GM19025 (cell line): ENCODE results near the gene CAMK1D.
"Not testable (repeated sequence)": the region's sequence is repeated elsewhere in the genome, so short reads cannot be mapped to it uniquely, and the experiment has no call there.

Source experiments
- ATAC-seq: cut with Tn5 transposase; IDR thresholded peaks from one replicate; pipeline ENCODE4 v1.9.1; 2021; ENCODE audit warnings: mild to moderate bottlenecking, low read depth, moderate library complexity; ENCODE audit not compliant: unreplicated experiment

CAMK1D gene

DNA sequence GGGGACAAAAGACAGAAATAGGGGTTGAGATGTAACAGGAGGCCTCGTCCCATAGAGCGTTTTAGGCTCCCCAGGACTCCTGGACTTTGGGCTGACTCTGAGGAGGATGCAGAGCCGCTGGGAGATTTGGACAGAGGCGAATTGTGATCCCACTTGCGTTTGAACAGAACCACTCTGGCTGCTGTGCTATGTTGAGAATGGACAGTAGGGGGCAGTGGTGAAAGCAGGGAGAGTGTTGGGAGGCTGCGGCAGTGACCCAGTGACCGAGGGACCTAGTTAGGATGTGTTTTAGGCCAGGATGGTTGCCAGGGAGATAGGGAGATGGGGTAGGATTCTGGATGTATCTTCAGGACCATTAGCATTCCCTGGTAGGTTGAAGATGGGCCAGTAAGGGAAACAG lies 380.5 kb downstream of the CAMK1D start:
- no peak for ATAC-seq

DNA sequence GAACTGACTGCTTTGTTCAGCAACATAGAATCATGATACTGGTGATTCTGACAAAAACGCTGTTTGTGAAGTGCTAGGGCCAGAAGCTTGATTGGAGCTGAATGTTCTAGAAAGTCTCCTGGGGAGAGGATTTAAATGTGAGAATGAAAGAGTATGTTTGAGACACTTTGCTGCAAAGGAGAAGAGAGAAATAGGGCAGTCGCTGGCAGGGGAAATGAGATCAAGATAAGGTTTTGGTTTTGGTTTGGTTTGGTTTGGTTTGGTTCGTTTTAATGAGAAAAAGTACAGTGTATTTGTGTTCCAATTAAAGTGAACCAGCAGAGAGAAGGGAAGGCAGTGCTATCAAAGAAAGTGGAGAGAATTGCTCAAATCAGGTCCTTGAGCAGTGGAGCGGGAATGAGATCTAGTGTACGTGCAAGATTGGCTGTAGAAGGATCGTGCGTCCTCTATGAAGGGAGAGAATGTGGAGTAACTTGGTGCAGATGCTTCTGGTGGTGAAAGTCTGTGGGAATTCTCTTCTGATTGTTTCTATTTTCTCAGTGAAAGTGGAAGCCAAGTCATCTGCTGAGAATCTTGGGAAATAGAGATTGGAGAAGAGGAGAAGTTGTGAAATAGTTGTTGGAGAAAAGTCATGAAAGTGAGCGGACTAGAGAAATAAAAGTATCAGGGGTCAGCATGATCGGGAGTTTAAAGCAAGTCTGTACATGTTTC lies 381.6 kb downstream of the CAMK1D start:
- ATAC-seq = no peak

DNA sequence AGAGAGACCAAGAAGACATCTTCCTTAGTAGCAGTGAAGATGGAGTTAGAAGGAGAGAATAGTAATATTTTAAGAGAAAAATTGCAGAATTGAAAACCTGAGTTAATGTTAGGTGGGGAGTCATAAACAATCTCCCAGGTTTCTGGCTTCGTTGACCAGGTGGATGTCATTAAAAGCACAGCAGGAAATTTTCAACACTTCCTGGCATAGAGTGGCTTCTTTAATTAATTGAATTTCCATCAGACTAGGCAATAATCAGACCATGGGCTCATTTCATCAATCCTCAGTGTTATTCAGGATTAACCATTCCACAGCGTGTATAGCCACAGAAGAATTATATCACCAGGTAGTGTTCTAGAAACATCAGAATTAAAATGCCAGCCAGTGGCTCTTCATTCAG lies 383.9 kb downstream of the CAMK1D start:
- no peak for ATAC-seq

DNA sequence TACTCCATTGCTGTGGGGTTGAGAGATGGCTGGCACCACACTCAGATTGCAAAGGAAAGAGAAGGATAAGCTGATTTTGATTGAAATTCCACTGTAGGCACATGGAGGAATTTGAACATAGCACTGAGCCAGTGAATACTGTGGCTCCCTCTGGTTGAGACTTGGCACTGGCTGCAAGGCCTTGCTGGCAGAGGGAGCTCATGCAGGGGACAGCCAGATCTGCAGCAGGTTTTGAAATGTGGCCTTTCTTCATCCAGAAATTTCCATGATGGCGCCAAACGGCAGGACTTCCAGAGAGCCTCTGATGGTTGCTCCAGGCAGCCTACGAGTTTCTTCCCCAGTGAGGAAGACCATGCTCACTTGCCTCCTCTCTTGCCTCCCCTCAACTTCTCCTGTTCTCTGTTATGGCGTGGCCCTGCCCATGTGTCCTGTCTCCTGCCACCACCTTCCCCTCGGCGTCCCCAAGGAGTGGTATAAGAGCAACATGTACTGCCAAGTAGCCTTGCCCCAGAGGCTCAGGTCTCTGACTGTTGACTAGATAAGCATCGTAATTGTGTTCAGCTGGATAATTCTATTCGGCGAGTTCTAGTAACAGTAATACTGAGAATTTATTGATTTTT lies 386.6 kb downstream of the CAMK1D start:
- ATAC-seq = no peak

DNA sequence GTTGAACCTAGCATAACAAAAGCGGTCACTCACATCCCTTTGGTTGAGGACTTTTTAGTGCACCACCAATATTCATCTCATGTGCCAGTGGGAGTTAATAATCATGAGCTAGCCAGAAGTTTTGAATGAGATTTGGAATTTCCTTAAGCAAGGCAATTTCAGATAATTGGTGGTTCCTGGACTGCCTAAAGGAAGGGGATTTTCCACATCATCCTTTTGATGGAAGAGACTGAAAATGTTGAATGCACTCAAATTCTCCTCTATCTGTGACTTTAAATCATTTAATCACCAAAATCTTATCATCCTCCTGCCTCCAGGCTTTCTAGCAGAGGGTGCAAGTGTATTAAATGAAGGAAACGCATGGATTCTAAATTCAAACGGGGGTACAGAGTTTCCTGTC lies 391.5 kb downstream of the CAMK1D start:
- ATAC-seq = no peak

DNA sequence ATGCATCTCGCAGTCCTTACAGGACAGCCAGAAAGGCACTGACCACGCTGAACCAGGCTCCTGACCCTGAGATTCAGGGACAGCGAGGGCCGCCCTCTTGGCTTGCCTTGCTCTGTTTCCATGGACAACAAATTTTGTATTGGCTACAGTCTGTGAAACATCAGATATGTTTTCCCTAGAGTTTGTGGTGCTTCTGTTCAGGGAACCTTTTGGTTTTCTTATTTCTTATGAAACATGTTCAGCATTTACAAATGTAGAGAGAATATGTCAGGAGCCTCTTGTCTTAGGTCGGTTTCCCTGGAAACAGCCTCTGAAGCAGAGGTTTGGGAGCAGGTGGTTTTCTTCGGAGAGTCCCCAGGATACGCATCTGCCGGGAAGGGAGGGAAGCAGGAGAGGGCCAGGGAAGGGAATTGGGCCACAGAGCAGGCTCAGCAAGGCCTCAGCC lies 392.0 kb downstream of the CAMK1D start:
- no peak for ATAC-seq

DNA sequence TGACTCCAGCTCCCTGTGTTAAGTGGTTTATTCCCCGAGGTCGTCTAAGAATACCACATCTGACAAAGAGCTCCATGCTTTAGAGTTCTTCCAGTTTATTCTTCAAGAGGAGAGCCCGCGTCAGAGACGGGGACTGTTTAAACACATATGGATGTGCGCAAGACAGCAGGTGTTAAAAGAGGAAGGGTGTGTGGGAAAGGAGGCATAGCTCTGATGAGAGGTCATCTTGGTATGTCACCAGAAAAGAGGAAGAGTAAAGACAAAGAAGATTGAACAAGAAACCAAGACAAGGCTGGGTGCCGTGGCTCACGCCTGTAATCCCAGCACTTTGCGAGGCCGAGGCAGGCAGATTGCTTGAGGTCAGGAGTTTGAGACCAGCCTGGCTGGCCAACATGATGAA lies 393.4 kb downstream of the CAMK1D start:
- no peak for ATAC-seq

DNA sequence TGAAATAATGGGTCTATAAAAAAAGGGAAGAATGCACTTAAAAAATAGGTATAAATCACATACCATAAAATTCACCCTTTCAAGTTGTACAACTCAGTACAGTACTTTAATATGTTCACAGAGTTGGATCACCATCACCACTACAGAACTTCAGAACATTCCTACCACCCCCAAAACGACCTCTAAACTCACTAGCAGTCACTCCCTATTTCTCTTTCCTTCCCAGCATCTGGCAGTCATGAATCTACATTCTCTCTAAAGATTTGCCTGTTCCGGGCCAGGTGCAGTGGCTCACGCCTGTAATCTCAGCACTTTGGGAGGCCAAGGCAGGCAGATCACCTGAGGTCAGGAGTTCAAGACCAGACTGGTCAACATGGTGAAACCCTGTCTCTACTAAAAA lies 394.1 kb downstream of the CAMK1D start:
- not testable (repeated sequence) for ATAC-seq

DNA sequence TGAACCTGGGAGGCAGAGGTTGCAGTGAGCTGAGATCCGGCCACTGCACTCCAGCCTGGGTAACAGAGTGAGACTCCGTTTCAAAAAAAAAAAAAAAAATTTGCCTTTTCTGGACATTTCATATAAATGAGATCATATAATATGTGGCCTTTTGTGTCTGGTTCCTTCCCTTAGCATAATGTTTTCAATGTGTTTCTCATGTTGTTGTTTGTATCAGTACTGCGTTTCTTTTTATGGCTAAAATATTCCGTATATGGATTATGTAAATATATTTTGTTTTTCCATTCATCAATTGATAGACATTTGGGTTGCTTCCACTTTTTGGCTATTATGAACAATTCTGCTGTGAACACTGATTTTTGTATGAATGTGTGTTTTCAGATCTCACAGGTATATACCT lies 394.6 kb downstream of the CAMK1D start:
- no peak for ATAC-seq

DNA sequence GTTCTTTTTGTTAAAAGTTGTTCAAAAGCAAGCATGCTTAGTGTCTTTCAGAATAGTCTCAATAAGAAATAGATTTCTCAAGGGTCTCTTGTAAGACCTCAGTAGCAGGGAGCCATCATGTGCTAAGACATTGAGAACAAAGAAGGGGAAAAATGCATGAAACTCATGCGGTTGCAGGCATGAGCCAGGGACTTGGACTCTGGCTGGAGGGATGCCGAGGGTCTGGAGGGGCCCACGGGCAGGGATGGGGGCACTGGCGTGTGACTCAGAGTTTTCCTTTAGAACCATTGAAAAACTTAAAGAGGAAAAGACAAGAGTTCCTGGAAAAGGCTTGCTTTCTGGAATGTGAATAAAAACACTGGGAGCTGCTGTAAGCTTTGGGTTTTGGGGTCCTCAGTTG lies 398.8 kb downstream of the CAMK1D start:
- no peak for ATAC-seq

DNA sequence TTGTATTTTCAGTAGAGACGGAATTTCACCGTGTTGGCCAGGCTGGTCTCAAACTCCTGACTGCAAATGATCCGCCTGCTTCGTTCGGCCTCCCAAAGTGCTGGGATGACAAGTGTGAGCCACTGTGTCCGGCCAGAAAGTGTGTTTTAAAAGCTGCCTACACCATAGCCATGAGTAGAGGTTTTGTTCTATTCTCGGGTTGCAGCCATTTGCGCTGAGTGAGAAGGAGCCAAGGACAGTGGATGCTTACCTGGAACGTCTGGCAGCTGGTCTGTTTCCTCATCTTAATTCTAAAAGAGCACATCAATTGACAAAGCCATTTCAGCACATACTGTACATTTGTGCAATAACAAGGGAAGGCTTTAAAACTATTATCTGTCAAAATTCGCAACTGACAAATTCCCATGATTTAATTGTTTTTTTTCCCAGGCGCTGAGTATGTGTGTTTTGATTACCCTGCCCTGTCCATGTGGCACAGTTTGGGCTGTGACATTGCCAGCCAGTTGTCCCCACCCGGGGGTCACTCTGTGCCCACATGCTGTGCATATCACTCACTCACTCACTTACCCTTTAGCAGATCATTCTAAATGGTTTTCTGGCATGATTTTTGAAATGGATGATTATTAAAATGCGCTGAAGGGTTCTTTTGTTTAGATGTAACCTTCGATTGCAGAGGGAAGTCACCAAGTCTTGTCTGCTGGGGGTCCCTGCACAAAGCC lies 400.6 kb downstream of the CAMK1D start:
- ATAC-seq = no peak

DNA sequence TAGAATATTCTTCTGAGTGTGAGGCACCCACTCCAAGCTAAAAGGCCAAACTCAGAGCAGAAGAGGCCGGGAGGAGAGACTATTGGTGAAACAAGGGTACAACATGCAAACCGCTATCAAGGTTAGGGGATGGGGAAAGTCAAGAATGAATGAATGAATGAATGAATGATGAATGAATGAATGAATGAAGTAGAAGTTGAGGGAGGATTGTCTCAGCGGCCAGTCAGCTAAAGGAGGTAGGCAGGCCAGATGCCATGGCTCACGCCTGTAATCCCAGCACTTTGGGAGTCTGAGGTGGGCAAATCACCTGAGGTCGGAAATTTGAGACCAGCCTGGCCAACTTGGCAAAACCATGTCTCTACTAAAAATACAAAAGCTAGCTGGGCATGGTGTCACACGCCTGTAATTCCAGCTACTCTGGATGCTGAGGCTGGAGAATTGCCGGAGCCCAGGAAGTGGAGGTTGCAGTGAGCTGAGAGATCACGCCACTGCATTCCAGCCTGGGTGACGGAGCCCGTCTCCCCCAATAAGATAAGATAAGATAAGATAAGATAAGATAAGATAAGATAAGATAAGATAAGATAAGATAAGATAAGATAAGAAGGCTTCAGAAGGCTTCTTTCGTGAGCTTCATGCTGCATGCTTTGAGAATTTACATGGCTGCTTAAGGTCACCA lies 401.3 kb downstream of the CAMK1D start:
- no peak for ATAC-seq

DNA sequence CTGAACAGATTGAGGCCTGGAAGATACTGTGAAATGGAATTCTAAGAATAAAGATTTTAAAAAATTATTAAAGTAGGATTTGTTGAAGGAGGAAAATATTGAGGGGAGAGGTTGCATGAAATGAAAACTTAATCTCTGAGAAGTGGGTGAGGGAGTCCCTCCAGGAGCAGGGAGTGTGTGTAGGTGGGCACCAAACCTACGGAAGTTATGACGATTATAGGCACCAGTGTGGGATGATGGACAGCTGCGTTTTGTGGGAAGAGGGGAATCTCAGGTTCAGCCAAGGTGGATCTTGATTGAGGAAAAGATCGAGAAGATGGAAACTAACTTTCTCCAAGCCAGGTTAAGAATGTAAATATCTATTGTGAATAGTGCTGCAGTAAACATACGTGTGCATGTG lies 405.7 kb downstream of the CAMK1D start:
- no peak for ATAC-seq

DNA sequence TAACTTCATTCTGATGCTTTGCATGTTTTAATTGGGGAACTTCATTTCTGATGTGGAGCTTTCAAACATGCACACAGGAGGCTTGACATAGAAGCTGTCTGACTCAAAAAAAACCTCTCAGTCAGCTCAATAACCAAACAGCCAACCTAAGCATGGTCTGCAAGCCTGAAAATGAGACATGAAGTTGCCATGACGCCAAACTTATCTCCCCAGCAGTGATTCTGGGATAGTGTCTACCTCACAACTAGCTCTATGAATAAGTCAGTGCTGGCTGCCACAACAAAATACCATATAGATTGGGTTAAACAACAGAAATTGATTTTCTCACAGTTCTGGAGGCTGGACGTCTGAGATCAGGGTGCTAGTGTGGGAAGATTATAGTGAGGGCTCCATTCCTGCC lies 408.0 kb downstream of the CAMK1D start:
- ATAC-seq = no peak

DNA sequence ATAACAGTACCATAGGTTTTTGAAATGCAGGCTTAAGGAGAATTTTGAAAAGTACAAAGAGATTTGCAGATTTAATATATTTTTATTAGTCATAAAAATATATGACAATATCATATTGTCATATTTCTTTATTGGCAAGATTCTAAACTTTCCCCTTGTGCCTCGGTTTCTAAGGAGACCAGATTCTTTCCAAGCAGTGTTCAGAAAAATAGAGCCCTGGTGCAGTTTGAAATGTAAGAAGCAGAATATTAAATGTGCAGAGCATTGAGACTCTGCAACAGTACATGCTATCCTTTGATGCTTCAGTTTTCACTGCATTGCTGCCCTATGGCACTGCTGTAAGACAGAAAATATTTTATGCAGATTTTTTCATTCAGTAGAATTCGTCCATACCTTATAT lies 408.9 kb downstream of the CAMK1D start:
- no peak for ATAC-seq

DNA sequence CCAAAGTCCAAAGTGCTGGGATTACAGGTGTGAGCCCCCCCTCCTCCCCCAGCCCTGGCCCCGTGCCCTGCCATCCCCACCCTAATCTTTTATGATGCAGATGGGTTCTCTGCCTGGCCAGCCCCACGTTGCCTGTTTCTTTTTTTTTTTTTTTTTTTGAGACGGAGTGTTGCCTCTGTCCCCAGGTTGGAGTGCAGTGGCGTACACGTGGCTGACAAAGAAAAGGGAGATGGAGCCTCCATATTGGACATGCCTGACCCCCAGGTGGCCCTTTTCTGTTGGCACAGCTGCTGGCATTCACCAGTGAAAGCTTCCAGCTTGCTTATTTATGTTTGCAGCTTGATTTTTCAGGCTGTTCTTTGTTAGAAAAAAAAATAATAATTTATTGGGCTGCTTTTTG lies 416.9 kb downstream of the CAMK1D start:
- no peak for ATAC-seq

DNA sequence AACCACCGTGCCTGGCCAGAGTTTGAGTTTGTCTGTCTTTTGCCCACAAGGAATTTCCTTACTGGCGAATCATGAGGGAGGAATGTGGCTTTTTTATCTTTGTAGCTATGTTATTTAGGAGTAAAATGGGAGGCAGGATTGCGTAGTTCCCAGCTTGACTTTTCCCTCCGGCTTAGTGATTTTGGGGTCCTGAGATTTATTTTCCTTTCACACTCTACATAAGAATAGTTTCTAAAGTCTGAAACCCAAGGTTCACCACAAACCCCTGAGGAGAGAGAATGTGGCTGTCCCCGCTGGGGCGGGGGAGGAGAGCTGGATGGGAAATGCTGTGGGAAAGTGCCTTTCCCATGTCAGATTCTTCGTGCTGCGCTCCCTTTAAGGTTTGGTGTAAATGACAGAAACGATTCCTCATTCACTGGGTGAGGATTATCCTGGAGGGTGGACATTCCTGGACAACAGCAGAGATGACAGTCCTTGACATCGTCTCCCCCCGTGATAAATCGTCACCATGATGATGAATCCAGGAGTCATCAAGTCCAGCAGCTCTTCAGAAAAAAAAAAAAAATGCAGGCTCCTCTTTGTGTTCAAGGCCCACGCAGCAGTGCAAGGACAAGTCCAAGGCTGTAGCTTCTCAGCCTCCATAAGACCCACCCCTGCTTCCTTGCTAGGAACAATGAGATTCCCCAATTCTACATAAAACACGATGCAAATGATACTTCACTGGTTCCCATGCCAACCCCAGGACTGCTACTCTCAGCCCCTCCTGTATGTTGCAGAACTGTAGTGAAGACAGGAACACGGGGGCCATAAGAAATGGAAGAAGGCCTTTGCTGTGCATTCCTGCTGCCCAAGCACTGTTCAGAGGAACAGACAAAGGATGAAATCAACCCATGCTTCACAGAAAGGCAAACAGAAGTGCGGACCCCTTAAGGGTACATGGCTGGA lies 419.1 kb downstream of the CAMK1D start:
- no peak for ATAC-seq

DNA sequence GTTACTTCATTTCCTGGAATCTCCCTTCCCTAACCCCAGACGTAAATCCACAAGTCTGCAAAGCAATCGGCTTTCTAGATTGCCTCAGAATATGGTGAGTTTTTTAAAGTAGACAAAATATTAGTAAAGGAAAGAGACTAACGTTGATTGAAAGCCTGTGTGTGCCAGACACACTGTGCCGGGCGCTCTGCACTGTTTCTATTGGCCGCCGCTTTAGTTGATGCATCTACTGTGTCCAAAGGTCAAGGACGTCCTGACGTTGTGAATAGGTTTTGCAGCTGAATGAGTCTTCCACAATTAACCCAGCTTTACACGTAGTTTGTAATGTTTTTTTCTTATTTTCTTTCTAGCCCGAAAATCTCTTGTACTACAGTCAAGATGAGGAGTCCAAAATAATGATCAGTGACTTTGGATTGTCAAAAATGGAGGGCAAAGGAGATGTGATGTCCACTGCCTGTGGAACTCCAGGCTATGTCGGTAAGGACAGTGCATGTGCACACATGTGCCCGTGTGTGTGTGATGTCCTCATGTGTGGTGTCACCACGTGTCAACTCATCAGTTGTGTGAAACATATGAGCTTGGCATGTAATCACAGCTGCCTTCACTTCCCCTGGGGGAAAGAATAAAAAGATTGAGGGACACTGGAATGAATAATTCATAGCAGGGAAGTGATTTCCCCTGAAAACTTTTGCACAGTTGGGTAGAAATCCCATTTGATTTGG lies 420.1 kb downstream of the CAMK1D start:
- no peak for ATAC-seq

DNA sequence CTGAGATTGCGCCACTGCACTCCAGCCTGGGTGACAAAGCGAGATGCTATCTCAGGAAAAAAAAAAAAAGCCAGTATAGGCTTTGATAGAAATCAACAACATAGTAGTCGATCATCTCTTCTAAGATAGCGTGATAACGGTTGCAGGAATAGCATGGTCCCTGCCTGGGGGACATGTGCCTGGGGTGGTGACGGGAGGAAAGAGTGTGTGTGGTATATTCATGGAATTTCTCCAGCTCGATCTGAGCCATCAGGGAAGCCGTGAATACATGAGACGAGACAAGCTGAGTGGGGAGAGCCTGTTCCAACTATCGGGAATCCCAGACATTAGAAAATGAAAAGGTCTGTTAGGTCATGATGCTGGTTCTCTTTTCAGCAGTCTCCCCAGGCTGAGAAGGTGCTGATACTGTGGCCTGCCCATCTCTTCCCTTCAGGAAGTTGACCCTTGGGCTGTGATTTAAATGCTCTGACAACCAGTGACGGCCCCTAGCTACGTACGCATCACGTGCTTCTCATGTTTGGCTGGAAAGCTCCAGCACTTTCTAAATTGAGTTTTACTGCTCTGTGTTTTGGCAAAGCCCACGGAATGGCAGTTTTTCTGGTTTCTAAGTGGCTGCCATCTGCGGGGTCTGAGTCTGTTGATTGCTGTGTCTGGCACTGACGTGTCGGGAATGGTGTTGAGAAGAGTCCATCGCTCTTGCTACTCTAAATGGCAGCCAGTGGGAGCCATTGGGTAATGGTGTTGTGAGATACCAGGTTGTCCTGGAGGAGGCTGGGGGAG lies 422.8 kb downstream of the CAMK1D start:
- ATAC-seq = no peak
